ENCODE results near the gene ZNF639. TPM values are rescaled to one million over a fixed set of nuclear protein-coding genes. Genes with fewer than 3 reads are reported as not detected.

ZNF639 gene
- total RNA-seq, 1 experiment from 2014 or later: 44.1 TPM

- Histone ChIP-seq H2BK15ac (ENCODE audit: low read depth, low read length) (no peak overlapping the region), H2BK5ac (ENCODE audit: insufficient read length, low read length) (no peak overlapping the region), H3K4me1 (ENCODE audit: insufficient read depth, low read length) (no peaks in the 10 kb centered on the region), H3K9ac (ENCODE audit: extremely low read depth, insufficient read length, low read length) (no peak overlapping the region), H4K5ac (ENCODE audit: insufficient read length, low read depth, low read length) (no peak overlapping the region), H3K9me3 (ENCODE audit: control insufficient read depth, low read depth, low read length) (no peaks in the 10 kb centered on the region), H3K14ac (ENCODE audit: insufficient read depth, low read length) (no peak overlapping the region), H2AK5ac (ENCODE audit: insufficient read length, low read length) (no peak overlapping the region), H3K4me2 (ENCODE audit: insufficient read depth, insufficient read length, low read length) (no peak overlapping the region), H2BK120ac (ENCODE audit: low read depth, low read length, poor library complexity, severe bottlenecking) (no peak overlapping the region), H3K23ac (ENCODE audit: insufficient read length, low read depth, low read length) (no peak overlapping the region), H2BK12ac (ENCODE audit: insufficient read length, low read depth, low read length) (no peak overlapping the region), H2AFZ (ENCODE audit: low read length) (no peak overlapping the region), H4K91ac (ENCODE audit: insufficient read length, low read depth, low read length) (no peak overlapping the region), H3T11ph (ENCODE audit: low read length) (no peak overlapping the region), H4K20me1 (ENCODE audit: control insufficient read depth, insufficient read depth, insufficient read length) (no peaks in the 10 kb centered on the region), H3K18ac (ENCODE audit: insufficient read length, low read depth, low read length) (no peak overlapping the region), H3K27ac (ENCODE audit: insufficient read length, low read depth, low read length) (no peak overlapping the region), H3K79me2 (ENCODE audit: insufficient read depth, low read length) (no peaks in the 10 kb centered on the region), H4K8ac (replicated peaks; ENCODE audit: insufficient read length, low read depth, low read length) (no peak overlapping the region), H3K56ac (ENCODE audit: insufficient read length, low read depth, low read length) (no peak overlapping the region), H3K27me3 (ENCODE audit: insufficient read depth, low read length) (no peaks in the 10 kb centered on the region), H3K4ac (ENCODE audit: low read depth, low read length) (no peak overlapping the region), H3K79me1 (ENCODE audit: insufficient read depth, low read depth, low read length, poor library complexity, severe bottlenecking) (no peaks in the 10 kb centered on the region), H2BK20ac (ENCODE audit: low read depth, low read length, poor library complexity, severe bottlenecking) (no peak overlapping the region), H3K23me2 (ENCODE audit: insufficient read length, low read depth, low read length, poor library complexity, severe bottlenecking) (no peaks in the 10 kb centered on the region)
- Mint-ChIP-seq H3K27ac (no peak overlapping the region), H3K9me3 (no peaks in the 10 kb centered on the region), H3K27me3 (ENCODE audit: low read depth) (no peaks in the 10 kb centered on the region), H3K4me1 (no peaks in the 10 kb centered on the region), H3K4me3 (no peak overlapping the region), H3K36me3 (ENCODE audit: insufficient read depth in 1 of 3, low read depth in 3 of 3) (no peaks in the 10 kb centered on the region)
- TF ChIP-seq CTCF (conservative IDR thresholded peaks at IDR 0.05): no peak
- WGBS (ENCODE audit: extremely low coverage, insufficient read length, low lambda C conversion rate): no CpG with 5 or more reads among the region's 1 CpG
- no peak for DNase-seq
These were observed 13.4 kb upstream of the ZNF639 start for GRCh38 chr3:179309225-179310078.
